Measurements from ENCODE around the gene RAB35.

GRCh38 chr12:120144215-120144614 lies 27.7 kb upstream of the RAB35 start:
- no peak for TF ChIP-seq CTCF (IDR thresholded peaks at IDR 0.05)
- TF ChIP-seq EZH2 (IDR thresholded peaks at IDR 0.05; ENCODE audit: borderline replicate concordance, insufficient read depth, low read depth, low read length, poor library complexity, severe bottlenecking) = no peak
